Right lobe of liver (tissue), 6 donors: ENCODE measurements around the gene GAL3ST3. TPM values are rescaled to one million over a fixed set of nuclear protein-coding genes. Genes with fewer than 3 reads are reported as not detected.

Source experiments
- ATAC-seq, 4 donors: fragments of 200-7000 bp; cut with Tn5 transposase; one replicate each; pipeline ENCODE4 v1.9.1; 2020; ENCODE audit warnings: mild to moderate bottlenecking in 4 of 4, moderate library complexity in 4 of 4
- DNase-seq, 3 donors: peaks; one replicate each; pipeline ENCODE4 v3.0.0-alpha.2; 2020
- H3K27ac ChIP-seq, 3 donors: fragments of 200-600 bp; one replicate each; pipeline ENCODE4 v1.8.0; 2022
- H3K27me3 ChIP-seq, 2 donors: fragments of 200-600 bp; one replicate each; pipeline ENCODE4 v1.8.0; 2022
- H3K36me3 ChIP-seq, 4 donors: fragments of 200-600 bp; sonication (generic) in 1 of 4; one replicate each; pipeline versions ENCODE4 v1.5.1 to v1.8.0; 2017 to 2022; ENCODE audit warnings: control low read depth in 1 of 4
- H3K4me1 ChIP-seq, 4 donors: fragments of 200-600 bp; sonication (generic) in 1 of 4; one replicate each; pipeline versions ENCODE4 v1.5.1 to v1.8.0; 2017 to 2022; ENCODE audit warnings: control low read depth in 1 of 4
- H3K4me3 ChIP-seq, 3 donors: fragments of 200-600 bp; one replicate each; pipeline ENCODE4 v1.8.0; 2022
- H3K9me3 ChIP-seq, 4 donors: fragments of 200-600 bp; sonication (generic) in 1 of 4; one replicate each; pipeline versions ENCODE4 v1.5.1 to v1.8.0; 2017 to 2022; ENCODE audit warnings: control low read depth in 1 of 4
- CTCF ChIP-seq, 4 donors: fragments of 200-600 bp in 3 of 4; fragments of 450-650 bp in 1 of 4; IDR thresholded peaks; one replicate each; pipeline versions ENCODE4 v1.5.1 to v1.8.0; 2016 to 2022; ENCODE audit warnings: antibody characterized with exemption in 4 of 4, mild to moderate bottlenecking in 2 of 4
- POLR2A ChIP-seq: fragments of 450-650 bp; IDR thresholded peaks from one replicate; pipeline ENCODE4 v1.6.1; 2017; ENCODE audit warnings: antibody characterized with exemption, mild to moderate bottlenecking
- WGBS: methylation state at CpG from one replicate; pipeline ENCODE4 v1.1.6; 2018; ENCODE audit warnings: low coverage, low lambda C conversion rate; ENCODE audit not compliant: insufficient coverage; ENCODE audit errors: missing lambda C conversion rate; 5-methylcytosine and 5-hydroxymethylcytosine counted together
- intact Hi-C, 2 donors: fragments of 100-400 bp; cut with DNase I; formaldehyde crosslinking; loops; one replicate each; pipeline versions ENCODE4 v1.11.2 to v1.14.1; 2022
- total RNA-seq, 6 experiments: library from RNA; depleted of rRNA in 2 of 6; stranded (reverse); fragments of >200 nt in 2 of 6; fragmentation: NEBNext Ultra II Directional in 3 of 6; extraction: Animal tissue kit (Norgen Biotek cat#: 25700) in 3 of 6; gene quantifications; one replicate each; pipeline versions ENCODE4 v1.1.0 to v1.2.4, GENCODE V29; 2016 to 2023
- donor health status: DM: no; HTN: yes; CAD: no.
- donor health status: DM: no; HTN: no; CAD: no.
- donor health status: DM: no; HTN: no; CAD: no.
- donor health status: DM: no; HTN: yes; CAD: no.
- donor health status: DM: no; HTN: yes; CAD: no.

GAL3ST3 gene
- total RNA-seq, 6 experiments from 2014 or later: not detected

- Histone ChIP-seq H3K9me3 (no peaks in the 10 kb centered on the region), H3K36me3 (peaks cover 16 to 55% (median 42%) of the 10 kb centered on the region in 4 donors), H3K27ac (no peak overlapping the region), H3K27me3 (no peaks in the 10 kb centered on the region), H3K4me3 (no peak overlapping the region), H3K4me1 (peaks cover 0 to 24% (median 6%) of the 10 kb centered on the region in 4 donors)
- intact Hi-C loops: no loop called here
- peak in 1 of 3 donors; percentile 48 for DNase-seq
- ATAC-seq: no peak
- WGBS: 61% methylated on average over 7 of the region's 7 CpGs
- TF ChIP-seq POLR2A (no peak), CTCF (IDR thresholded peaks at IDR 0.05) (no peak)
Observed at GRCh38 chr11:66055021-66055420, 6.1 kb upstream of the GAL3ST3 start.

DNA sequence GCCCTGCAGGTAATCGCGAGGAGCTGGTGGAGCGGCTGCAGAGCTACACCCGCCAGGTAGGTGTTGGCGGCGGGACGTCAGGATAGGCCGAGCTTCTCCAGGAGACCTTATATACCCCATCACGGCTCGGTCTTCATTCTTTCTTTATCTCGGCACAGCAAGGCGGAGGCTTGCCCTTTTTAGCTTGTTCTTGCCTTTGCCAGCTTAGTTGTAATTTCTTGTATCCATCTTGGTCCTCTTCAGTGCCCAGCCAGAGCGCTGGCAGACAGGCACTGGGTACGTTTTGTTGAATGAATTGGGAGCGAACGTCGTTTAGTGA, 3.7 kb upstream of the GAL3ST3 start:
- no peak for ATAC-seq
- Histone ChIP-seq H3K4me3 (peak overlapping the region; percentile 61 to 97 (median 80)), H3K9me3 (no peaks in the 10 kb centered on the region), H3K36me3 (peaks cover 13 to 31% (median 22%) of the 10 kb centered on the region in 4 donors), H3K27me3 (no peaks in the 10 kb centered on the region), H3K27ac (peak overlapping the region; percentile 19 to 69 (median 26)), H3K4me1 (peaks cover 0 to 24% (median 6%) of the 10 kb centered on the region in 4 donors)
- under 1% methylated on average over 9 of the region's 17 CpGs for WGBS
- DNase-seq: no peak
- TF ChIP-seq CTCF (IDR thresholded peaks at IDR 0.05) (no peak), POLR2A (no peak)
- intact Hi-C loops: no loop called here

- no peaks in the 10 kb centered on the region for H3K9me3 ChIP-seq
- intact Hi-C loops: no loop called here
- peaks cover 10 to 25% (median 18%) of the 10 kb centered on the region in 4 donors for H3K36me3 ChIP-seq
- DNase-seq: peak; percentile 99 to 100 (median 99)
- no peaks in the 10 kb centered on the region for H3K27me3 ChIP-seq
- H3K4me3 ChIP-seq: peak within 1 kb of the TSS; percentile 61 to 97 (median 80)
- peak; percentile 60 for TF ChIP-seq POLR2A
- TF ChIP-seq CTCF (IDR thresholded peaks at IDR 0.05): no peak
- ATAC-seq: peak; percentile 95 to 98 (median 96)
- 0% methylated on average over 20 of the region's 84 CpGs for WGBS
- H3K27ac ChIP-seq: peak within 1 kb of the TSS; percentile 27 to 78 (median 72)
- H3K4me1 ChIP-seq: peaks cover 0 to 24% (median 6%) of the 10 kb centered on the region in 4 donors
Observed at GRCh38 chr11:66051766-66052663, 3.1 kb upstream of the GAL3ST3 start, which contains the start of gene SF3B2. Gene SF3B2, plus strand, starts transcription at chr11:66052364. Its CDS starts 21 bp downstream, at chr11:66052385.

DNA sequence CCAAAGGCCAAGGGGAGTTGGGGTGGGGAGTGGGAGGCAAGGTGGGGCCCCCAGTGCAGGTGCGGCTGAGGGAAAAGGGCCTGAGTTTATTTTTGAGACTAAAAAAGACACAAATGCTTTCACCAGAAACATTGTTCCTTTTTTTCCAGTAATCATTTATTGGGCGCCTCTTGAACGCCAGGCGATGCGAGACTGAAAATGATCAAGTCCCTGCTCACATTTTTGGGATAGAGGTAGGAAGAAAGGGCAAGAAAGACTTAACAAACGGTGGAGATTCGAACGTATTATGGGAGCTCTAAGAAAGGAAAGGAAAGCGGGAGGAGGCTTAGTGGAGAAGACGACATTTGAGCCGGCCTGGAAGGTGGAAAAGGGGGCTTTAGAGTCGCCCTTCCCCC, 2.4 kb upstream of the GAL3ST3 start:
- ATAC-seq (no peak), DNase-seq (no peak)
- peak overlapping the region; percentile 27 to 78 (median 72) for H3K27ac ChIP-seq
- H3K4me3 ChIP-seq: peak overlapping the region; percentile 61 to 97 (median 80)
- intact Hi-C loops: no loop called here
- no peaks in the 10 kb centered on the region for H3K9me3 ChIP-seq
- 38% methylated on average over 11 of the region's 12 CpGs for WGBS
- TF ChIP-seq POLR2A (no peak), CTCF (IDR thresholded peaks at IDR 0.05) (no peak)
- peaks cover 0 to 24% (median 6%) of the 10 kb centered on the region in 4 donors for H3K4me1 ChIP-seq
- H3K36me3 ChIP-seq: peaks cover 5 to 19% (median 13%) of the 10 kb centered on the region in 4 donors
- no peaks in the 10 kb centered on the region for H3K27me3 ChIP-seq
